ENCODE results near the gene ACAA2.

Gene ACAA2, protein sequence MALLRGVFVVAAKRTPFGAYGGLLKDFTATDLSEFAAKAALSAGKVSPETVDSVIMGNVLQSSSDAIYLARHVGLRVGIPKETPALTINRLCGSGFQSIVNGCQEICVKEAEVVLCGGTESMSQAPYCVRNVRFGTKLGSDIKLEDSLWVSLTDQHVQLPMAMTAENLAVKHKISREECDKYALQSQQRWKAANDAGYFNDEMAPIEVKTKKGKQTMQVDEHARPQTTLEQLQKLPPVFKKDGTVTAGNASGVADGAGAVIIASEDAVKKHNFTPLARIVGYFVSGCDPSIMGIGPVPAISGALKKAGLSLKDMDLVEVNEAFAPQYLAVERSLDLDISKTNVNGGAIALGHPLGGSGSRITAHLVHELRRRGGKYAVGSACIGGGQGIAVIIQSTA

DNA sequence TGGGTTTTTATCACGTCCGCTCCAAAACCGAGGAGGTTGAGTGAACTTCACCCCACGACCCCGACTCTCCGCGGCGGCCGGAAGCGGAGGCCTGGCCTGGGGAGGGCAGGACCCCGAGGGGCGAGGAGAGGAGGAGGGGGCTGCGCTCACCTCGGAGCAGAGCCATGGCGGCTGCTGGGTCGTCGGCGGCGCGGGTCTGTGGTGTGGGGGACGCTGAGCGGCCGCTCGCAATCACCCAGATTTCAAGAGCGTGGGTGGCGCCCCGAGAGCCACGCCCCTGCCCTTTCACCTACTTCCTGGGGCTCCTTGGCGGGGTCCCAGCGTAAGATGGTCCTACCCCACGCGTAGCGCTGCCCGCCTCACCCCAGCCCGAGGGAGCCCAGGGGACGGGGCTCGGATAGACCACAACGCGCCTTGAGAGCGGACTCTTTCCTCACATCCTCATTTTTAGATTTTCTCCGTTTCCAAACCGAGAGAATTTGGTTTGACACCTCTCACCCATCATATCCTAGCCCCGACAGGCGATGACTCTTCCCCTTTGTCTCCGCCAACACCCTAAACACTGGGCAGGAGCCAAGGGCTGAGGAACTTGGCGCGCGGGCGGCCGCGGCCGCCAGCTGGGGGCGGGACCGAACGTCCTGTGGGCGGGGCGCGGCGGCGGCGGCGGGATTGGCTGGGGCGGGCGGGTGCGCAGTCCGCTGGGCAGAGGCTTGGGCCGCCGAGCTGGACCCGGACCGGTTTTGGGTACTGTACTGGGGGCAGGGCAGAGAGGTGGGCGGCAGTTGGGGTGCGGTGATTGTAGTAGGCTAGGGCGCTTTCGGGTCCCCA, at the start of gene ACAA2:
Gene ACAA2 (minus strand): TSS at position 215 of the 828 bp plus-strand sequence. CDS start 49 bp downstream, at position 166.
- DNase-seq (ENCODE audit: low spot score): peak; percentile 89

DNA sequence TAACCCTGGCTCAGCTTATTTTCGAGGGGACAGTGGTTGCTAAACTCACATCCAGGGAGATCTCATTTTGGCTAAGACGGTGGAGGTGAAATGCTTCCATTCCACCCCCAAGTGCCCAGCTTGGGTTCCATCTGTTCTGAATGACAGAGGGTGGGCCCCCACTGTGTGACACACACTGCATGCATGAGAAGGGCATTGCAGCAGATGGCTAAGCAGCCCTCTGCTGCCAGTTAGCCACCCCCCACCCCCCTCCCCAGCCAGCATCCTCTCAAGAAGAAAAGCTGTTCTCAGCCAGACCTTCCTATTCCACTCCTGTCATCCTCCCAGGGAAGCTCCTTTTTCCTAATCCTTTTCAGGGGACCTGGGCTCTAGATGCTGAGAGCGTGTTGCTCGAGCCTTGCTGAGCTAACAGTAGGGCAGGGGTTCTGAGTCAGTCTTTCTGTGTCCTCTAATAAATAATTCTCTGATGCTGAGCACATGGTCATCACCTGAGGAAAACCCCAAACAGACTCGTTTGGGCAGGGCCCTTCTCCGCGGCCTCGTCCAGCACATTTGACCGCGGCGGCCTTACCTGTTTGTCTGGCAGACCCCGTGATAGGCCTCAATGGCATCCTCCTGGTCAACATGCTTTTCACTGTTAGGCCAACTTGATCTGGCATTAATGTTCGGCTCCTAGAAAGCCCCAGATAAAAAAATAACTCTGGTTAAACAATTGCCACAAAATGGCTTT, 49.5 kb upstream of the ACAA2 start:
- DNase-seq (ENCODE audit: low spot score): no peak

DNA sequence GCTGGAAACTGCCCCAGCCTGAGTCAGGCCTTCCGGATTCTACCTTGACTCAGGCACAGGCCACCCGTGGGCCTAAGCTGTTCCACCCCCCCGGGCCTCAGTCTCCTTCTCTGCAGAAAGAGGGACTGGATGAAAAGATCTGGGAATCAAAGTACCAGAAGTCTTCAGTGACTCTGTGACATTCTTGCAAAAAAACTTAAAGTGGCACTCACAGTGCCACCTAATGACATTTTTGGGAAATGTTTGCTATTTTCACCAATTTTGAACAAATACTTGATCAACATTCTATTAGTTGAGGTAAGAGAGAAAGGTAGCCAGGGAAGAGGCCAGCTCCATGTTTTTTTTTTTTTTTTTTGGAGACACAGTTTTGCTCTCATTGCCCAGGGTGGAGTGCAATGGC, 48.3 kb upstream of the ACAA2 start:
- no peak for DNase-seq (ENCODE audit: low spot score)

DNA sequence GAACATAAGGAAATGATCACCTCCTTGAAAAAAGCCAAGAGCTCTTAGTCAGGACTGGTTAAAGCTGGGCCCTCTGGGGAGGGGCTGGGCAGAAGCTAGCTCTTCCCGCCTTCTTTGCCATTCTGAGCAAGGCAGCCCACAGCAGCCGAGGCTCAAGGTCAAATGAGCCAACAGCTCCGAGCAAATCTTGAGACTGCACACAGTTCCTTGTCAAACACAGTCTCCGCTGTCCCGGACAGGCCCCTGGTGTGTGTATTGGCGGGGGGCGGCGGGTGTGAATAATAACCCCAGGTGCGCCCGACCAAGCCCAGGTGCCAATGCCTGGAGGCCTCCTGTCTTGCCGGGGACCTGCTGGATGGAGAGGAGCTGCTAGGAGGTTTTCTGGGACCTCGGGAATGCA, 46.4 kb upstream of the ACAA2 start:
- DNase-seq (ENCODE audit: low spot score): no peak

DNA sequence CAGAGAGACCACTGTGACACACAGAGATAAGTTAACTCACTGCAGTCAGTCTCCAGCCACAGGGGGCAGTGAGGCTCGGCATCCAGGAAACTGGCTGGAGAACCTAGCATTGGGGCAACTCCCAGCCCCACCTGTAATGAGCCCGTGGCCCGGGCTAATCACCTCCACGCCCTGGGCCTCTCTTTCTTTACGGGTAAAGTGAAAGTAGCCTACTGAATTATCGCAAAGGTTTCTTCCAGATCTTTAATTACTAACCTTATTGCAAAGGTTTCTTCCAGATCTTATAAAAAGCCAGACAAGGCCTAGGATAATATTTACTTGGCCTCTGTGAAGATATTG, 45.7 kb upstream of the ACAA2 start:
- no peak for DNase-seq (ENCODE audit: low spot score)

DNA sequence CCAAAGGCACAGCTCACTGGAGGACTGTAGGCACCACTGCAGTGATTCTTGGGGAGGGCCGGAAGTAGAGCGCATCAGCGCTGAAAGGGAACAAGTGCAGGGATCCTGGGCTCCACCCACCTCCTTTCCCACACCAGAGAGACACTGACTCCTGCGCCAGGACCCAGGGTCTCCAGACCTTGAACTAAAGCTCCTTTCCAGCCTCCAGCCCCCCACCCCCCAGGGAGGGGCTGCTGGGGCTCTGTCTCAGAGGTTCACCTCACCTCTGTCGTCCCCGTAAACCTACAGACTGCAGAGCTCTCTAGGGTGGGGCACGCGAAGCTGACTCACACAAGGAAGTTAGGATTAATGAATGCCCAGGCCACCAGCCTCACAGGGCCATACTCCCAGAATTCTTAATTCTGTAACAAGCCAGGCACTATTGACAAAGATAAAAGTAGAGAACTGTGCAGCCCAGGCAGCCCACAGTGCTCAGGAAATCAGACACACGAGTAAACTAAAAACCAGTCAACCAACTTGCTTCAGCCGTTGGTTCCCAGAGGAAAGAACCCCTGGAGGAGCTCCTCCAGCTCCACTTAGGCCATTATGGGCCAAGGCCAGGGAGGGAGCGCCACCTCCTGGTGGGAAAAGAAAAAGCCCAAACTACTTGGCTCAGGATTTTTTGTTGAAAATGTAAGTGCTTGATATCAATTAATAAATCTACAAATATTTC, 45.1 kb upstream of the ACAA2 start:
- DNase-seq (ENCODE audit: low spot score): peak; percentile 62

DNA sequence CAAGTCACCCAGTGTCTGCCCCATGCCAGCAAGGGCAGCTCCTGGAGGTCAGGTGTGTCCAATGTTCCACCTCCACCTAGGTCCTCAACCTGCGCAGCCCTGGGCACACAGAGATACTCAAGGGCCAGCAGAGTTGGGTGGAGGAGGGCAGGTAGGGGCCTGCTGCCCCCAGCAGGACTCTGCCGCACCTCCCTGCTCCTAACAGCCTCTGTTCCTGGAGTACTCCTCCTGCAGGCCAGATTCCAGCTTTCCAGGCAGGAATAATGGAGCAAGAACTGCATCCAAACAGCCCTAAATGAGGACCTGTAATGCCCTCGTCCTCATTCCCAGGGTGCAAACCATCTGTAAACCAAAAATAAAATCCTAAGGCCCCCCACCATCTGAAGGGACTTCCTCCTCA, 44.4 kb upstream of the ACAA2 start:
- no peak for DNase-seq (ENCODE audit: low spot score)

DNA sequence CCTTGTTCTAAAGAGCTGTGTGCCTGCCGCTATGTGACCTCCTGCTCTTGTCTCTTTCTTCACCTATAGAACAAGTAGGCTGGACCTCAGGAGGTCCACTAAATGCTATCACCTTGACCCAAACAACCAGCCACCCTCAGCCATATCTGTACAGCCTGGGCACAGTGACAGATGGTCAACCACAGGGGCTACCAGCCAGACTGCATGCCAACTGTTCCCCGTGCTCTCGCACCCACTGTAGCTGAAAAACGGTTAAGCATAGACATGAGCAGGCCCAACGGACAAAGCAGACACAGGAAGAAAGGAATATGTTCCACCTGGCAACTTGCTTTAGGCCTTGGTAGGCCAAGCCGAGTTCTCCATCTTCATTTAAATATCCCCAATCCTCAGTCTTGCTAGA, 43.2 kb upstream of the ACAA2 start:
- DNase-seq (ENCODE audit: low spot score): no peak

DNA sequence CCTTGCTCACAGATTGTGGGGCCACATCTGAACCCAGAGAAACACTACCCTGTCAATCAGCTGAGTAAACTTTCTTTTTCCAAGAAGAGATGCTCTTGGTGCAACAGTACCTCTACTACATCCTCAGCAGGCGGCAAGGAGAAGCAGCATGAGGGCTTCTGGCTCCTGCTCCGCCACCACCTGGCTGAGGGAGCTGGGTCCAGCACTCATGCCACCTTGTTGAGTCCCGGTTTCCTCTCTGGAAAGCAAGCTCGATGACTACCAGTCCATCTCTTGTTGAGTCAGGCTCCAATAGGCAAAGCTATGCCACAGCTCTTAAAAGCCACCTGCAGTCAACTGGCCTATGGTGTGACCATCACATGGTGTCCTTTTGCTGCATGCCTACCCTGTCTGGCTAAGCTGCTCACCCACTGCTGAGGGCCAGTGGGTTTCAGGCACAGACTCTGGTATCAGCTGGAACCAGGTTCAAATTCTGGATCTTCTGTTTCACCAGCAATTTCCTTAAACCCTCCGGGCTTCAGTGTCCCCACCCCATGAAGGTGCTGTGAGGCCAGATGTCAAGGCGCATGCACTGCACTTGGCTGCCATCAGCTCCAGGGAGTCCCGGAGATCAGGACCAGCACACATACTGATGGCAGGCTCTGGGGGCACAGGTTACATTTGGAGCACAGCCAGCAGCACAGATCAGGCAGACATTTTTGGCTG, 42.5 kb upstream of the ACAA2 start:
- no peak for DNase-seq (ENCODE audit: low spot score)

DNA sequence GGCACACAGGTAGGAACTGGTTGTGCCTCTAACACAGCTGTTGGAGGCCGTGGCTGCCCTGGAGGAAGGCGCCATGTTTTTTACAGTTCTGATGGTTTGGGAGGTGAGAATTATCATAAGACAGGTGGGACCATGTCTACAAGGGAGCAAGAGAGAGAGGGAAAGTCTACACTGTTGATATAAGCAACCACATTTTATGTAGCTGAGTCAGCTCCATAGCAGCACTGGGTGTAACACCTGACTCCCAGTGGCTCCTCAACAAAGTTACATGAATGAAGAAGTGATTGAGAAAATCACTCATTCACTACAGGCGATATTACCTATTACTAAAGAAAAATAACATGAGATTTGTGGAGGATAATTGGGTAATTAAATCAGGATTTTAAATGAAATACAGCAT, 41.3 kb upstream of the ACAA2 start:
- no peak for DNase-seq (ENCODE audit: low spot score)

DNA sequence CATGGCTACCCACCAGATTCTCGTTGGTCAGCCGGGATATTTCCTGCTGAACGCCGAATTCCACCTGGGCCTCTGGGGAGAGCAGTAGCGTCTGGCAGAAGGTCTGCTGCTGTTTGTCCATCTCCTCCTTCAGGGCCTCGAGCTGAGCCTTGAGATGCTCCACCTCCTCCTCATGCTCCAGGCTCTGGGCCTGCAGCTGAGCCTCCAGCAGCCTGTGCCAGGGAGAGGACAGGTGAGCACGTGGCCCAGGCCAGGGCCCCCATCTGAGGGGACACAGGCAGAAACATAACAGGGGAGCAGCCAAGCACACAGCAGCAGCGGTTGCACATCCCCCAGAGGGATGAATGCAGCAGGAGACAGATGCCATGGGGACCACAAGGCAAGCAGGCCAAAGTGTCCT, 40.1 kb upstream of the ACAA2 start:
- DNase-seq (ENCODE audit: low spot score): no peak

DNA sequence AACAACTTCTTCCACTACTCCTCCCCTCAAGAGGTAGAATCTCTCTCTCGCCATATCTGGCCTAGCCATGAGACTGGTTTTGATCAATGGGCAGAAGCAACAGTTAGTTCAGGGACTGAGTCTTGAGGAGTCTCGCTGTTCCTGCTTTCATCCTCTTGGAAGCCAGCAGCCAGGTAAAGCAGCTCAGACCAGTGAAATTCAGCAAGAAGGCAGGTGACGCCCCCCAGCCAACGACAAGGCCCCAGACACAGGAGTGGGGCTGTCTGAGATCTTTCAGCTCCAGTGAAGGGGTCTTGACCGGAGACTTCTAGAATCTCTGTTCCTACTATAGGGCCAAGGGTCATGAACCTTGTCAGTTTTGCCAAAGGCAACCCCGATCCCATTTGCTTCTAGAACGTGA, 39.7 kb upstream of the ACAA2 start:
- DNase-seq (ENCODE audit: low spot score): no peak

DNA sequence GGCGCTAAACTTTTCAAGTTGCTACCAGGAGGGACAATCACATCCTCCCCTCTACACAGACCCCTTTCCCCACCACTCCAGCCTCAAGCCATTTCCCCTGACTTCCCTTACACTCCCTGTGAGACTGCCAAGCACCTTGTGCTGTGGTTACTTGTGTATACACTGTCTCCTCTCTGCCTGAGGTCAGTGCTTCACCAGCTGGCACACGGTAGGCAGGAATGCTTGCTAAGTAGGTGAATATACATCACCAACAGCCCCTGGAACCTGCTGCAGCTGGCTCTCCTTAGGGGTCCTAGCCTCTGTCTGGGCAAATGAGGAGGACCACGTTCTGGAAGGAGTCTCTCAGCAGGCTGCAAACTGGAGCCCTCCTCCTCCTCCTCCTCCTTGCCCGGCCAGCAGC, 38.3 kb upstream of the ACAA2 start:
- no peak for DNase-seq (ENCODE audit: low spot score)

DNA sequence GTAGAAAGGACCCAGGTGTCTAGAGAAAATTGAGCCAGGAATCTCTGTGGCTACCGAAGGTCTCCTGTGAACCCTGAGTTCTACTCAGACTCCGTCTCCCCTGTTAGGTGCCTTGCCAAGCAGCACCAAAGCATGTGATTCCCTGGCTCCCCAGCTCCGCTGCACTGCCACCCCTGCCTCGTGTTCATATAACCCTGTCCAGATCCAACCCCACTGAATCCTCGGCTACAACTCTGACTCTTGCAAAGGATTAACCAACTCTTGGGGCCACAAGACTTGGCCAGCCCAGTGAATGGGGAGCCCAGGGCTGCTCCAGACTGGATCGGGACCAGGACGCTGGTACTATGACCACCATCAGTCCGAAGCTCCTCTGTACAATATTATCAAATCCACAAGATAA, 37.3 kb upstream of the ACAA2 start:
- DNase-seq (ENCODE audit: low spot score): no peak

DNA sequence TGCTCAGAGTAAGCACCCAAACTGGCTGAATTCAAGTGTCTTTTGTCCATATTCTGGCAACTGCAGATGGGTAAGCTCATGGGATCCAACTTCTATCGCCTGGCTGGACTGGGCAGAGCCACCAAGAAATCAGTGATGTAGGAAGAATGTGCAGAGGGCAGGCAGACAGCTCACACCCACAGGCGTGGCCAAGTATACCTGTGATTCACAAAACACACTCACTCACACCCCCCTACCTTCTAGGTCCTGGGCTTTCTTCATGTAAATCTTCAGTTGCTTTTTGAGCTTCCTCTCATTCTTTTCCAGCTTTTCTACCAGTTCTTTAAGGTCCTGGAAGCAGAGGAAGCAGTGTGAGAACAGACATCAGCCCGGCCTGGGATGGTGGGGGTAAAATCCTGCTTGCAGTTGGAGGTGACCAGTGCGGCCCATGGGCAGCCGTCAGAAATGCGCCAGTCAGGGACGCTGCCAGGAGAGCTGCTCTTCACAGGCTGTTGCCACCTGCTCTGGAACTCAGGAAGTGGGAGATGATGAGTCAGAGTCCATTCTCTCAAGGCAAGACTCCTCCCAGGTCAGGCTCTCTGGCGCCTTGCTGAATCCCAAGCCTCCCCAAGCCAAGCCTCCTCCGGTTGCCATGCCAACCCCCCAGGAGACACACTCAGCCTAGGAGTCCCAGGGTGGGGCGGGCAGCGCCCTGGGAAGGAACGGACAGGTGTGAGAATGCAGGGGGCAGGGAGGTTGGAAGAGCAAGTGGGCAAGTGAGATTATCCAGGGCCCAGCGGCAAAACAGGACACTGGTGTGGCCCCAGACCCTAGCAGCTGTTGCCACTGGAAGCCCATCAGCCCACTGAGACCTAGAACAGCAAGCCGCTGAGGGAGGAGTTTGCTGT, 36.2 kb upstream of the ACAA2 start:
- DNase-seq (ENCODE audit: low spot score): no peak

DNA sequence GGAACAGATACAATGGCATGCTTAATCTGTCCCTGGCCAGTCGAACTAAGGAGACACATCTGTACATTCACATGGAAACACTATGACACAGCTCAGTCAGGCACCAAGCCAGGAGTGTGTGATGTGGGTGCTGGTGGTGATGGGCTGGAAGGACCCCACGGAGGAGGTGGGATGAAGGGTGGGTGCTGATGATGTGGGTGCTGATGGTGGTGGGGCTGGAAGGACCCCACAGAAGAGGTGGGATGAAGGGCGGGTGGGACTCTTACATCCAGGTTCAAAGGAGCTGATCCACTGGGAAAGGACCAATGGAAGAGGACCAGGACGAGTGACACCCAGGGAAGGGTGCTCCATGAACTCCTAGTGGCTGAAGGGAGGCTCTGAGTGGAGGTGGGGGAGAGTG, 34.8 kb upstream of the ACAA2 start:
- DNase-seq (ENCODE audit: low spot score): no peak

DNA sequence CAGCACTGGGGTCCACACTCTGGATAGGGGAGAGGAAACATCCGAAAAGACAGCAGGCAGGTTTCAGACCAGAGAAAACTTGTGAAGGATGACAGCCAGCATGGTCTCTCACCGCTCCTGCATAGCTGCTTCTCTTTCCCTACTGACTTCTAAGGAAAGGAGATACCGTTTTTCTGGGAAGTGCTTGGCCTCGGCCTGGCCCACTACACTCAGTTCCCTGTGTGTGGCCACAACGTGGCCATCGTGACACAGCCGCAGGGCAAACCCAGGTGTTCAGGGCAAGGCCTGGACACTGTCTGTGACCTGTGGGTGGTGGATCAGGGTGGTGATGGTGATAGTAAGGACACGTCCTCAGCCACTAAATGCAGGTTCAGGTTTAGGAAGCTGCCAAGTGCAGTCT, 34.2 kb upstream of the ACAA2 start:
- no peak for DNase-seq (ENCODE audit: low spot score)

DNA sequence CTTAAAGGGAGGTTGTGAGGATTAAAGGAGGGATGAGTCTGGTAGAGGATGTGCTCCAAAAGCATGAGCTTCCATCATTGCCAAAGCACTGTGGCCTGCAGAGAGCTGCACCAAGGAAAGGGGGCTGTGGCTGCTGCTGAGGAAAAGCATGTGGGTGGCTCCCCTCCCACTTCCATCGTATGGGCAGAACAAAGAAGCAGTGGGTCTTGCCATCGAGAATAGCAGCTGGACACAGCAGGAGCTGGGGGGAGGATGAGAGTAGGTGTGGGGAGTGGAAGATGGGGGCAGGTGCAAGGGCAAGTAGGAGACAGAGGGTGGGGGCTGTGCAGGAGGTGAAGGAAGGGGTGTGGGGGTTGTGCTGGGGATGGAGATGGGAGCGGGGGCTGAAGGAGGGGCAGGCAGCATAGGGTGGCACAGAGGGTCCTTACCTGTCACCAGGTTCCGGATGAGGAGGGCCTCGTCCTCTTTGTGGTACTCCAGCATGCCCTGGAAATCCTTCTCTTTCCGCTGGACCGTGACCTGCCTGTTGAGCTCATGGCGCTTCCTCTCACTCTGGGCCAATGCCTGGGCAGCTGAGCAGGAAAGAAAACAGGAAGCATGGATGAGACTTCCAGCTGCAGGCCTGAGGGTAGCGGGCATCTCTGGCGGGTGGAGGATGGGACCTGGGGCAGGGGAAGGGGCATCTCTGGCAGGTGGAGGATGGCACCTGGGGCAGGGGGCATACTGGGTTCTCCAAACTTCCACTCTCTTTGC, 33.6 kb upstream of the ACAA2 start:
- no peak for DNase-seq (ENCODE audit: low spot score)

DNA sequence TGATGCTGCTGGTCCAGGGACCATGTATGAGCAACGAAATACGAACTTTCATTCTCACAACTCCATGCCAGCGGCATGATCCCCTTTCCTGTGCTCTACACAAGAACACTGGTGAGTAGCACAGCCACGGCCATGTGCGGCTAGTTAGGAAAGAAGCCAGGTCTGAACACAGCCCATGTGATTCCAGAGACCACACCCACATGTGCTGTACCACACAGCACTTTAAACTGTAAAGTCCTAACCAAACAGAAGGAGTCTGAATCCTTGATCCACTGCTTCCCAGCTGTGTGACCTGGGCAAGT, 33.0 kb upstream of the ACAA2 start:
- no peak for DNase-seq (ENCODE audit: low spot score)

All from Ammon's horn (tissue), 1 donor.